ENCODE results near the gene POLR3GL.
"Not testable (repeated sequence)": the region's sequence is repeated elsewhere in the genome, so short reads cannot be mapped to it uniquely, and the experiment has no call there.

The POLR3GL gene

DNA sequence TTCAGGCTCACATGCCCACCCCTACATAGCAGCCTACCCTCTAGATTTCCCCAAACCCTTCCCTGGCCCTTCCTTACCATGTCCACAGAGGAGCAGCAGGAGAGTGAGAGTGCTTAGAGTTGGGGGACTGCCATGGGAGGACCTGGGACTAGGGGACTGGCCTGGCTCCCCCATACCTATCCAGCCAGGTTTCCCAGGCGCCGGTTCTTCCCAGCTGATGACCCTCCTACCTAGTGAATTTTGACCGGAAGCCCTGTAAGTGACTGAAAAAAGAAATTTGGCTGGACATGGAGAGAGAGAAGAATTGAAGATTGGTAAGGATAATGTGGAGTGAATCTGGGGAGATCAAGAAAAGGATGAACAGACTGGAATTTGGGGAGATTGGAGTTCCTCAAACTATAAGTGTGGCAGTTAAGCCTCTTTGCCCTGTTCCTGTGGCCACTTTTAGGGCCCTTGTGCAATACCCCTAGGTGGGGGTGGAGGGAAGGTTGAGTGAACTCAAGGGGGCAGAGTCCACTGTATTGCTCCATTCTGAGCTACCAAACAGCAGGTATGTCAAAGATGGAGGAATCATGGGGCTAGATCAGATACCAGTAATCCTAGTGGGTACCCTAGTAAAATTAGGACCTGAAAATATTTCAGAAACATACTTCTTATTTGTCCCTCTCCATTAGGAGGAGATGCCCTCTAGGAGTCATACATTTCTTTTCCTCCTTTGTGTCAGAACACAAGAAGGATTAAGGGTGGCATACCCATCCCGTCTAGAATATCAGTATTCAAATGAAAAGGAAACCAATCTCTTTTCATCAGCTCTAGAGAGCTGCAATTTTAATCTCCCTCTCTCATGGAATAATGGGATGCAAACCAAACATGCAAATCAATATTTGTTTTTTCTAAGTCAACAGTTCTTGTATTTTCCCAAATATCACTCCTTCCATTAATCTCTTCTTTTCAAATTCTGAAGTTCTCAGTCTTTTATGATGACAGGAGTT, 55.9 kb downstream of the POLR3GL start:
- no peak for DNase-seq (ENCODE audit: low spot score)

DNA sequence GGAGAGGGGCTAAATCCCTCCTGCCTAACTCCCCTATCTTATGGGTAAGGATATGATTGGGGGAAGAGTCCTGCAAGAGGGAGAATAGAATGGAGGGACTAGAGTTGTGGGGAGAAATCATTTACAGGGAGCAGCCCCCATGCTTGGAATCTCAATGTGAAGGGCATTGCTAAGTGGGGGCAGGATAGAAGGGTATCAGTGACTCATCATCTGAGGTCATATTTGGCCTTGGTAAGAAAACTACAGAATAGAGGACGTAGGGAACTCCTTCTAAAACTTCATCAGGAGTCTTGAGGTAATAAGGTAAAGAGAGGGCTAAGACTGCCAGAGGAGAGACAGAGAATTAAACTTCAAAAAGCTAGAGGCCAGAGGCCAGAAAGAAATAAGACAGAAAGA, 56.6 kb downstream of the POLR3GL start:
- DNase-seq (ENCODE audit: low spot score) = no peak

DNA sequence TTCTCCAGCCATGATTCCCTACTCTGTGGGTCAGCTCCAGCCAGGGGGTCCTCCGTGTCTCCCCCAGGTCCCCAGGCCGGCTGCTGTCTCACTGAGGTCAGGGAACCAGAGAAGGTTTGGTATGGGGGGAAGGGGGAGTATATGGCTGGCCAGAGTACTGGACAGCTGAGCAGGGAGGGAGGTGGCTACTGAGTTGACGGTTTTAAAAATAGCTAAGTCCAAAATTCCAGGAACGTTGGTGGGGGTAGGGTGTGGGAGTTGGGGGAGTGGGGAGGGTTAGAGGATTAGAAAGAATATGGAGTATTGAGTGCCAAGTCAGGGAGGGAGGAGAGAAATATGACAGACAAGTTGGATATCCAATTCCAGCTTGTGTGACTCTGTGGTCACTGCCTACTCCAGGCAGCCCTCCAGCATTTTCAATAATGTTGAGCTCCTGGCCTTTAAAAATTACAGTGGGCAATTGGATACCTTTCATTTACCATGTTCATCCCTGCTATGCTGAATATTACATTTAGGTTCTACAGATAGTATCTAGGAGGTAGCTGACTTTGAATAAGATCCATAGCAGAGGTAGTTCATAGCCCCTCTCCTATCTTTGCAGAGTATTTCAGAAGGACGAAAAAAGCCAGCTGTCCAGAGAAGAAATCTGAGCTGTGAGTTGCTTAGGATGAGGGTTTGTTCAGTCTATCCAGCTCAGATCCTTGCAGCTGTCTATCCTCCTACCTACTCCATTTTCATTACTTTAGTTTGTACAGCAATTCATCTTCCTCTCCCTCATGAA, 57.3 kb downstream of the POLR3GL start, which contains the start of gene HJV:
Gene HJV, minus strand, starts transcription at position 114 of the 781 bp plus-strand sequence. CDS start 1,504 bp downstream, outside the sequence.
- no peak for DNase-seq (ENCODE audit: low spot score)

DNA sequence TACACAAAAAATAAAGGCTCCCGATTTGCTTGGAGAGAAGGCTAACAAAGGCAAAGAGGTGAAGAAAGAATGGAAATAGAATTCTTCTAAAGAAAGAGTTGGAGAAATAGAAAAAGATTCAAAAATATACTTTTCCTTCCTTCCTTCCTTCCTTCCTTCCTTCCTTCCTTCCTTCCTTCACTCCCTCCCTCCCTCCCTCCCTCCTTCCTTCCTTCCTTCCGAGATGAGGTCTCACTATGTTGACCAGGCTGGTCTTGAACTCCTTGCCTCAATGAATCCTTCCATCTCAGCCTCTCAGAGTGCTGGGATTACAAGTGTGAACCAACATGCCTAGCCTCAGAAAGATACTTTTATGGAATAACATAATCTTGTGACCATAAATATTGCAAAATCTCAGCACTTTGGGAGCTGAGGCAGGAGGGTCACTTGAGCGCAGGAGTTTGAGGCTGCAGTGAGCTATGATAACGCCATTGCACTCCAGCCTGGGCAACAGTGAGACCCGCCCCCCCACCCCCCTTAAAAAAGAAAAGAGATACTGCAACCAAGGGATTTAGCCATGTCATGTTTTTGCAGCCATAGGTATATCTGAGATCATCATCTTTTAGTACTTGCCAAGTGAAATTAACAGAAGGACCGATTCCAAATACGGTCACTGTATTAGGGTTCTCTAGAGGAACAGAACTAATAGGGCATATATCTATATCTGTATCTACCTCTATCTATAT, 58.1 kb downstream of the POLR3GL start:
- no peak for DNase-seq (ENCODE audit: low spot score)

DNA sequence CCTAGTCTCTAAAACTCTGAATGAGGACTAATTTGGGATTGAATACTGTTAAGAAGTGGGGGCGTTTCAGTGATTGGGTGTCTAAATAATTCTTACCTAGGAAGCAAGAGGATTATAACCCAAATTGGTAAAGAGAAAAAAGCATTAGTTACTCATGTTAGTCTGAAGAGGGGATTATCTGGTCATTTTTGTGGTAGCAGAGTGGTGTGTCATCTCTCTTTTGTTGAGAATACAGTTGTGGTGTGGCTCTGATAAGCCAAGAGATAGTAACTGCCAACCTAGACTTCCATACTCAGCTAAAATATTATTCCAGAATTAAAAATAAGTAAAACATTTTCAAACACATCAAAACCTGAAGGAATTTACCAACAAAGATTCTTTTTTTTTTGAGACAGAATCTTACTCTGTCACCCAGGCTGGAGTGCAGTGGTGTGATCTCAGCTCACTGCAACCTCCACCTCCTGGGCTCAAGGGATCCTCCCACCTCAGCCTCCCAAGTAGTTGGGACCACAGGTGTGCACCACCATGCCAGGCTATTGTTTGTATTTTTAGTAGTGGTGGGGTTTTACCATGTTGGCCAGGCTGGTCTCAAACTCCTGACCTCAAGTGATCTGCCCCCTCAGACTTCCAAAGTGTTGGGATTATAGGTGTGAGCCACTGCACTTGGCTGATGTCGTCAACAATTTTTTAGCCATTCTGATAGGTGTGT, 61.5 kb downstream of the POLR3GL start:
- not testable (repeated sequence) for DNase-seq (ENCODE audit: low spot score)

DNA sequence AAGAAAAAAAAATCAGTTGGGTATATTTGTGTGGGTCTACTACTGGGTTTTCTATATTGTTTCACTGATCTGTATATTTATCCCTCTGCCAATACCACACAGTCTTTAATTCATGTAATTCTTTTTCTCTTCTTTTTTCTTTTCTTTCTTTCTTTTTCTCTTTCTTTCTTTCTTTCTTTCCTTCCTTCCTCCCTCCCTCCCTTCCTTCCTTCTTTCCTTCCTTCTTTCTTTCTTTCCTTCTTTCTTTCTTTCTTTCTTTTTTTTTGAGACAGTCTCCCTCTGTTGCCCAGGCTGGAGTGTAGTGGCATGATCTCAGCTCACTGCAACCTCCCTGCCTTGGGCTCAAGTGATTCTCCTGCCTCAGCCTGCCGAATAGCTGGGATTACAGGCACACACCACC, 62.2 kb downstream of the POLR3GL start:
- DNase-seq (ENCODE audit: low spot score) = not testable (repeated sequence)
